ENCODE results near the gene PYGB. TPM values are rescaled to one million over a fixed set of nuclear protein-coding genes. Genes with fewer than 3 reads are reported as not detected.
"Not testable (repeated sequence)": the region's sequence is repeated elsewhere in the genome, so short reads cannot be mapped to it uniquely, and the experiment has no call there.

PYGB gene
- polyA plus RNA-seq, 1 experiment = 68.8 TPM

DNA sequence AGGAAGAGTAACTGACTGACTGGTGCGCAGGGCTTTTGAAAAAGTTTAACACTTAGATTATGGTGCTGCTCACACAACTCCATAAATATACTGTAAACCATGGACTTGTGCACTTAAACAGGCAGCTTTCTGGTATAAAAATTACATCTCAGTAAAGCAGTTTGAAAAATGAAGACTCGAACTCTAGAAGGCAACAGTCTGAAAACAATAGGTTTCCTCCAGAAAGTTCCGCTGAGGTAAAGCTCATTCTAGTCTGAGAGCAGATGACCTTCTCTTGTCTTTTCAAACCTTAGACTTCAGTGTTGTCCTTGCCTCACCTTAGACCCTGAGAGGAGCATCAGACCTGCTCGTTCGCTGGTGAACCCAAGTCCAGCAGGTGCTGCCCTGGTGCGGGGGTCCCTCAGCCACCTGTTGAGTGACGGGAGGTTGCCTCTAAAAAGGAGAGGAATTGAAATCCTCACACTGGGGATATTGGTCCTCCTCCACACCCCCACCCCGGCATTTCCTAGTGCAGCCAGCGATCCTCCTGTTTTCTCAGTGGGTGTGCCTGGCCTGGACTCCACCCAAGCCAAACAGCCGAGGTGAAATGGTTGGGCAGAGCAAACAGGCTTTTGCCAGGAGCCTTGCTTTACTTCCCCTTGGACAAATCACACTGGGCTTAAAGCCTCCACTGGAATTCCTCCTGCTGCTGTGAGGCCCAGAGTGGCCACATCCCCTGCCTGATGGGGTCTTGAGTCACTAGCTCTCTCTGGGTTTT, 14.7 kb upstream of the PYGB start:
- Histone ChIP-seq H3K27me3 (ENCODE audit: control insufficient read depth, insufficient read depth, low read length) (no peaks in the 10 kb centered on the region), H3K4me3 (ENCODE audit: low read depth, low read length) (no peak overlapping the region), H3K36me3 (ENCODE audit: control insufficient read depth, insufficient read depth, low read length) (no peaks in the 10 kb centered on the region; the same call in 1 of the 2 replicates)
- DNase-seq (ENCODE audit: low read depth) = no peak
- ChIA-PET CTCF (no interaction called here), POLR2A (interaction anchor here (0.6 kb wide), 2 partner anchors 209 to 1301 kb away, joined by 3 to 4 read pairs; no protein-coding TSS in a partner anchor)
- no peak for TF ChIP-seq CTCF (IDR thresholded peaks at IDR 0.05; ENCODE audit: insufficient read depth, low read depth, low read length)

- H3K27me3 ChIP-seq (ENCODE audit: control insufficient read depth, insufficient read depth, low read length); H3K4me3 ChIP-seq (ENCODE audit: low read depth, low read length); POLR2A ChIA-PET; DNase-seq (ENCODE audit: low read depth); CTCF ChIA-PET; H3K36me3 ChIP-seq (ENCODE audit: control insufficient read depth, insufficient read depth, low read length): not testable (repeated sequence)
Observed at GRCh38 chr20:25234009-25234849, 13.7 kb upstream of the PYGB start.

GRCh38 chr20:25236450-25237304, 11.2 kb upstream of the PYGB start:
- Histone ChIP-seq H3K27me3 (ENCODE audit: control insufficient read depth, insufficient read depth, low read length) (no peaks in the 10 kb centered on the region), H3K36me3 (ENCODE audit: control insufficient read depth, insufficient read depth, low read length) (no peaks in the 10 kb centered on the region), H3K4me3 (ENCODE audit: low read depth, low read length) (no peak overlapping the region)
- no peak for TF ChIP-seq CTCF (IDR thresholded peaks at IDR 0.05; ENCODE audit: insufficient read depth, low read depth, low read length)
- CTCF ChIA-PET = interaction anchor here (0.6 to 1.5 kb wide), 4 partner anchors 11 to 75 kb away, joined by 3 to 6 read pairs (median 4); partner anchors contain the start of gene PYGB
- POLR2A ChIA-PET = no interaction called here
- DNase-seq (ENCODE audit: low read depth) = no peak

- H3K4me3 ChIP-seq (ENCODE audit: low read depth, low read length) = no peak overlapping the region
Observed at GRCh38 chr20:25237610-25238318, 10.1 kb upstream of the PYGB start.

More at GRCh38 chr20:25237610-25238318, 10.1 kb upstream of the PYGB start:
- no peaks in the 10 kb centered on the region for H3K27me3 ChIP-seq (ENCODE audit: control insufficient read depth, insufficient read depth, low read length)
- no peak for TF ChIP-seq CTCF (IDR thresholded peaks at IDR 0.05; ENCODE audit: insufficient read depth, low read depth, low read length)
- CTCF ChIA-PET = interaction anchor here (0.6 to 1.5 kb wide), 3 partner anchors 10 to 74 kb away, joined by 3 to 5 read pairs (median 4); partner anchors contain the start of gene PYGB
- H3K36me3 ChIP-seq (ENCODE audit: control insufficient read depth, insufficient read depth, low read length) = no peaks in the 10 kb centered on the region
- DNase-seq (ENCODE audit: low read depth) = peak; percentile 99
- POLR2A ChIA-PET = no interaction called here

Data from BJ (cell line).